Lower leg skin (tissue), 4 donors: ENCODE results near the gene GPATCH2L. TPM values are rescaled to one million over a fixed set of nuclear protein-coding genes. Genes with fewer than 3 reads are reported as not detected.

ENCODE experiments used
- DNase-seq, 2 donors: peaks; one replicate each; pipeline ENCODE4 v3.0.0-alpha.2; 2019; ENCODE audit warnings: low spot score in 2 of 2
- H3K4me3 ChIP-seq: fragments of 200-600 bp; sonication (generic); 2 replicates; pipeline ENCODE4 v1.5.1; 2017; ENCODE audit warnings: mild to moderate bottlenecking, low read depth; ENCODE audit not compliant: poor library complexity, severe bottlenecking
- POLR2A ChIP-seq, 2 donors: fragments of 450-650 bp; IDR thresholded peaks; one replicate each; pipeline ENCODE4 v1.6.1; 2016 to 2017; ENCODE audit warnings: antibody characterized with exemption in 2 of 2, mild to moderate bottlenecking in 1 of 2, moderate library complexity in 1 of 2
- WGBS, 2 donors: methylation state at CpG; one replicate each; pipeline ENCODE4 v1.1.5; 2018; 5-methylcytosine and 5-hydroxymethylcytosine counted together
- intact Hi-C: fragments of 100-400 bp; cut with DNase I; formaldehyde crosslinking; loops from one replicate; pipeline ENCODE4 v1.15.0; 2023; ENCODE audit warnings: low total_unique reads
- total RNA-seq, 4 donors: library from RNA; depleted of rRNA; stranded (reverse); fragments of >200 nt; gene quantifications; one replicate each; pipeline ENCODE4 v1.1.0, GENCODE V29; 2016
- TF ChIP-seq, protein P1 (sequence below), 3 donors: fragments of 450-650 bp; IDR thresholded peaks; one replicate each; pipeline ENCODE4 v1.5.1; 2016; ENCODE audit warnings: antibody characterized with exemption in 3 of 3, mild to moderate bottlenecking in 3 of 3, moderate library complexity in 2 of 3

GPATCH2L gene
- total RNA-seq: 10 to 100 TPM; 27.7 to 62.1 (median 33.0) TPM

DNA sequence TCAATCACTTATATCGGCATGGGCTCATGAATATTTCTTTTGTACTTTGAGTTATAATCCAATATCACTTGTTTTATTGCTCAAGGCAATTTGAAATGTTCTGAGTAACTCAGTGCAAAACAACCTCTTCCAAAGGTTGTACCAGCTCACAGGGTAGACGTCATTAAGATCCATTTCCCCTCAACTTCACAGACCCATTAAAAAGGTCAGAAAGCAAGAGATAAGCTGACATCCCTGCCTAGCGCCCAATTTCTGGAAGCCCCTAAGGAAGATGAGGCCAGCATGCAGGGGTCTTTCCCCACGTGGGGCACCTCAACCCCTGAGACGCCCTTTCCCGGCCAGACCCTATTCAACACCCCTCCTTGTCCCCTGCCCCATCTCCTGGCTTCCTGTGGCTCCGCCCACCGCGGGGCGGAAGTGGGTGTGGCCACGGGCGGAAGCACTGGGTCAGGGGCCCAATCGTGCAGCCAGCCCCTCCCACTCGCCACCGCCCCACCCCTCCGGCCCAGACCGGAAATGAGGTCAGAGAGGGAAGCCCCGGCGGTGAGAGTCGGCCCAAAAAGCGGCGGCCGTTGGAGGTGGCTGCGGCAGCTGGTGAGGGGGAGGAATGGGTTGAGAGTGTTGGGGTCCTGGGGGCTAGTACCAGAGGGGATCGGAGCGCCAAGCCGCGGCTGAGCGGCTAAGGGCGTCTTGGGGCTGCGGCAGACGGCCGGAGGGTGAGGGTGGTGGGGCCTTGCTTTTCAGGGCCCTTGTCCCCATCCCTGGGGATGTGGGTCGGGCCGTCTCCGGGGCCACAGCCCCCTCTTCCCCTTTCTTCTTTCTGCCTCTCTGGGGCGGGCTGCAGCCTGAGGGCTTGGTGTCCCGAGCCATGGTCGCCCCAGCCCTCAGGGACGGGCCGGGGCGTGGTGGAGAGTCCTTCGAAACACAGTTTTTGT is at the start of gene GPATCH2L:
TSS of gene GPATCH2L (plus strand) at position 525 of the 935 bp plus-strand sequence. CDS start 2,442 bp downstream, outside the sequence.
- DNase-seq: peak; percentile 93 to 99
- H3K4me3 ChIP-seq: peak within 1 kb of the TSS; percentile 93
- intact Hi-C loops: no loop called here
- TF ChIP-seq, protein P1, sequence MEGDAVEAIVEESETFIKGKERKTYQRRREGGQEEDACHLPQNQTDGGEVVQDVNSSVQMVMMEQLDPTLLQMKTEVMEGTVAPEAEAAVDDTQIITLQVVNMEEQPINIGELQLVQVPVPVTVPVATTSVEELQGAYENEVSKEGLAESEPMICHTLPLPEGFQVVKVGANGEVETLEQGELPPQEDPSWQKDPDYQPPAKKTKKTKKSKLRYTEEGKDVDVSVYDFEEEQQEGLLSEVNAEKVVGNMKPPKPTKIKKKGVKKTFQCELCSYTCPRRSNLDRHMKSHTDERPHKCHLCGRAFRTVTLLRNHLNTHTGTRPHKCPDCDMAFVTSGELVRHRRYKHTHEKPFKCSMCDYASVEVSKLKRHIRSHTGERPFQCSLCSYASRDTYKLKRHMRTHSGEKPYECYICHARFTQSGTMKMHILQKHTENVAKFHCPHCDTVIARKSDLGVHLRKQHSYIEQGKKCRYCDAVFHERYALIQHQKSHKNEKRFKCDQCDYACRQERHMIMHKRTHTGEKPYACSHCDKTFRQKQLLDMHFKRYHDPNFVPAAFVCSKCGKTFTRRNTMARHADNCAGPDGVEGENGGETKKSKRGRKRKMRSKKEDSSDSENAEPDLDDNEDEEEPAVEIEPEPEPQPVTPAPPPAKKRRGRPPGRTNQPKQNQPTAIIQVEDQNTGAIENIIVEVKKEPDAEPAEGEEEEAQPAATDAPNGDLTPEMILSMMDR (IDR thresholded peaks at IDR 0.05): no peak
- peak in 1 of 2 donors; percentile 10 for TF ChIP-seq POLR2A (IDR thresholded peaks at IDR 0.05)
- 2 to 3% methylated on average over 31 to 43 of the region's 43 CpGs for WGBS, 2 donors

GRCh38 chr14:76104802-76105355 is 46.8 kb upstream of the GPATCH2L start:
- TF ChIP-seq POLR2A (IDR thresholded peaks at IDR 0.05): no peak
- TF ChIP-seq, protein P1 (IDR thresholded peaks at IDR 0.05): no peak
- DNase-seq: no peak
- no peak overlapping the region for H3K4me3 ChIP-seq
- intact Hi-C loops: no loop called here
- 83 to 85% methylated on average over 8 of the region's 8 CpGs for WGBS, 2 donors

DNA sequence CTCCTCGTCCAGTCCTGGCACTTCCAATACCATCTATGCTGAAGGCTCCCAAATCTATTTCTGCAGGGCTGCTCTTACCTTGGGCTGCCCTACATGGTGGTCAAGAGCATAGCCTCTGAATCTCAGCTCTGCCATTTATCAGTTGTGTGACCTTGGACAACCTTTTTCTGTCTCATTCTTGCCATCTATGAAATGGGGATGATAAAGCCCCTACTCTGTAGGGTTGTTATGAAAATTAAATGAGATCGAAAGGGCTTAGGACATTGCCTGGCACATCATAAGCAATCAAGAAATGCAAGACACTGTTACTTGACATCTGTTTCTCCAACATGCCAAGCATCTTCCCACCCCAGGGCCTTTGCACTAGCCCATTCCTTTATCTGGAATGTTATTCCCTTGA is 45.5 kb upstream of the GPATCH2L start:
- H3K4me3 ChIP-seq: no peak overlapping the region
- WGBS, 2 donors: 93% methylated on average over 2 of the region's 2 CpGs
- TF ChIP-seq, protein P1 (IDR thresholded peaks at IDR 0.05): no peak
- no peak for TF ChIP-seq POLR2A (IDR thresholded peaks at IDR 0.05)
- intact Hi-C loops: no loop called here
- DNase-seq: no peak

GRCh38 chr14:76109087-76109880 is 42.4 kb upstream of the GPATCH2L start:
- WGBS, 2 donors: 62% methylated on average over 14 of the region's 14 CpGs
- no peak overlapping the region for H3K4me3 ChIP-seq
- TF ChIP-seq, protein P1 (IDR thresholded peaks at IDR 0.05): no peak
- TF ChIP-seq POLR2A (IDR thresholded peaks at IDR 0.05): no peak
- DNase-seq: peak in 1 of 2 donors; percentile 60
- intact Hi-C loops: no loop called here

DNA sequence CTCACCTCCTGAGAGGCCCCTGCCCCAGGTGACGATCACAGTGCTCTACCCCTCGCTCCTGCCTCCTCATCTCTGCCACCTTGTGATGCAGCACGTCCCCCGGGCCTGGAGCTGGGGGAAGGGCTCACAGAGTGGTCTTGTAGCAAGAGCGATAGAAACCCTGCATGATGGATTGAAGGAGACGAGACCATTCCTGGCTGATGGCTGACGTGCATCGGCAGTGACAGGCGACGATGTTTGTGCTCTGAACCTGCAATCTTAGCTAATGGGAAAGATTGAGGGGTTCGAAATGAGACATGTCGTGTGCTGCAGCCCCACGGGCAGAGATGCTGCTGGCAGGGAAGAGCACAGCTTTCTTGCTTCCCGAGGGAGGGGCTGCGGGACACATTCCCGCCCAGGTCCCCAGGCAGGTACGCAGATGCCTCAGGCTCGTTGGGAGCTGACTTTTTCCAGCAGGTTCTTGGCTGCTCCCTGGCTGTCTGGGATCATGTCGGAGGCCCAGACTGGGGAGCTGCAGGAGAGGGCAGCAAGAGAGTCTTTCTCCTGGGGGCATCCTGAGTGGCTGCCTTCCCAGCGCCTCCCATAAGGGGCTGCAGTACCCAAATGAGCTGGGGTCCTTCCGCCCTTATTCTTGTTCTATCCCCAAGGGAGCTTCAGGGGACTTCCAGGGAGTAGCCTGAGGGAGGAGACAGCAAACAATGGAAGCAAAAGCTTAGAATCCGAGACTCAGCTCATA is 38.7 kb upstream of the GPATCH2L start:
- intact Hi-C loops: no loop called here
- H3K4me3 ChIP-seq: no peak overlapping the region
- WGBS, 2 donors: 41% methylated on average over 21 to 22 of the region's 22 CpGs
- DNase-seq: no peak
- no peak for TF ChIP-seq POLR2A (IDR thresholded peaks at IDR 0.05)
- TF ChIP-seq, protein P1 (IDR thresholded peaks at IDR 0.05): no peak
